SK-N-SH (cell line): ENCODE measurements around the gene EME2. TPM values are rescaled to one million over a fixed set of nuclear protein-coding genes. Genes with fewer than 3 reads are reported as not detected.

Experiments
- CTCF ChIA-PET: fragments of 300-600, 350-600 bp; formaldehyde crosslinking; extraction: SDS; loops from one replicate; lab custom pipeline; 2021; lab: Yijun Ruan, JAX
- POLR2A ChIA-PET: fragments of 350-600 bp; sonication (Branson Sonifier 250); formaldehyde crosslinking; extraction: SDS; loops from one replicate; lab custom pipeline; 2020; ENCODE audit warnings: antibody characterized with exemption, inconsistent platforms; lab: Yijun Ruan, JAX
- DNase-seq: peaks from one replicate; pipeline ENCODE4 v3.0.0; 2012
- H2AFZ ChIP-seq: fragments of 200-600 bp; sonication (generic); 2 replicates; pipeline ENCODE4 v1.8.1; 2016; ENCODE audit warnings: antibody characterized with exemption, mild to moderate bottlenecking, low read depth
- H3F3A ChIP-seq: fragments of 200-600 bp; sonication (generic); replicated peaks from 2 replicates; pipeline ENCODE3; 2016; ENCODE audit warnings: antibody characterized with exemption, mild to moderate bottlenecking; ENCODE audit not compliant: insufficient read depth
- H3K27ac ChIP-seq, 2 experiments: fragments of 200-500 bp in 1 of 2; fragments of 200-600 bp in 1 of 2; sonication (Bioruptor generic) in 1 of 2; sonication (generic), shearing (Covaris generic) in 1 of 2; 2 replicates each; pipeline versions ENCODE4 v1.5.1 to v1.6.1; 2014 to 2016; ENCODE audit warnings: low read depth in 2 of 2, inconsistent platforms in 1 of 2, low read length in 1 of 2, mild to moderate bottlenecking in 1 of 2, mixed read lengths in 1 of 2
- H3K27me3 ChIP-seq: fragments of 200-600 bp; sonication (generic), shearing (Covaris generic); 2 replicates; pipeline ENCODE4 v1.6.1; 2016; ENCODE audit warnings: mixed run types; ENCODE audit not compliant: insufficient read depth
- H3K36me3 ChIP-seq, 2 experiments: fragments of 200-500 bp in 1 of 2; fragments of 200-600 bp in 1 of 2; sonication (Bioruptor generic) in 1 of 2; sonication (generic) in 1 of 2; replicated peaks in 1 of 2; 2 replicates each; pipeline versions ENCODE3 to v1.5.1; 2014 to 2016; ENCODE audit warnings: low read length in 1 of 2, mild to moderate bottlenecking in 1 of 2; ENCODE audit not compliant: insufficient read depth in 2 of 2, control insufficient read depth in 1 of 2
- H3K4me1 ChIP-seq, 2 experiments: fragments of 200-500 bp in 1 of 2; fragments of 200-600 bp in 1 of 2; sonication (Bioruptor generic) in 1 of 2; sonication (generic), shearing (Covaris generic) in 1 of 2; 2 replicates each; pipeline versions ENCODE4 v1.5.1 to v1.6.1; 2014 to 2016; ENCODE audit warnings: low read depth in 1 of 2, low read length in 1 of 2, mixed run types in 1 of 2; ENCODE audit not compliant: insufficient read depth in 2 of 2, control insufficient read depth in 1 of 2
- H3K4me2 ChIP-seq: fragments of 200-600 bp; sonication (generic), shearing (Covaris generic); 2 replicates; pipeline ENCODE4 v1.6.1; 2017; ENCODE audit warnings: mixed run types
- H3K4me3 ChIP-seq, 2 experiments: fragments of 200-500 bp in 1 of 2; fragments of 200-600 bp in 1 of 2; sonication (Bioruptor generic) in 1 of 2; sonication (generic), shearing (Covaris generic) in 1 of 2; 2 replicates each; pipeline versions ENCODE4 v1.5.1 to v1.8.1; 2014 to 2016; ENCODE audit warnings: low read depth in 2 of 2, inconsistent platforms in 1 of 2, low read length in 1 of 2, mild to moderate bottlenecking in 1 of 2, mixed read lengths in 1 of 2, moderate library complexity in 1 of 2
- H3K79me2 ChIP-seq: fragments of 200-600 bp; sonication (generic); 2 replicates; pipeline ENCODE4 v1.8.1; 2017; ENCODE audit warnings: mild to moderate bottlenecking; ENCODE audit not compliant: insufficient read depth
- H3K9ac ChIP-seq: fragments of 200-600 bp; sonication (generic); 2 replicates; pipeline ENCODE4 v1.6.1; 2017; ENCODE audit warnings: mixed run types
- H3K9me2 ChIP-seq: fragments of 200-600 bp; sonication (generic); 2 replicates; pipeline ENCODE4 v1.6.1; 2017; ENCODE audit warnings: mixed run types
- H3K9me3 ChIP-seq: fragments of 200-600 bp; sonication (generic); 2 replicates; pipeline ENCODE4 v1.6.1; 2017; ENCODE audit warnings: mixed run types, mild to moderate bottlenecking, moderate library complexity
- H4K20me1 ChIP-seq: fragments of 200-600 bp; sonication (generic); 2 replicates; pipeline ENCODE4 v1.6.1; 2017; ENCODE audit warnings: mild to moderate bottlenecking, mixed run types; ENCODE audit not compliant: insufficient read depth
- CHD2 ChIP-seq: fragments of 150-350 bp; IDR thresholded peaks from 2 replicates; pipeline ENCODE4 v1.6.1; 2018; ENCODE audit warnings: low read length; ENCODE audit not compliant: partially characterized antibody
- ELF1 ChIP-seq: IDR thresholded peaks from 2 replicates; pipeline ENCODE4 v1.4.0; 2012
- EP300 ChIP-seq, 2 experiments: IDR thresholded peaks; 2 replicates each; pipeline versions ENCODE4 v1.4.0 to v1.6.1; 2012; ENCODE audit warnings: borderline replicate concordance in 1 of 2, low read depth in 1 of 2, low read length in 1 of 2
- EZH2phosphoT487 ChIP-seq: fragments of 200-600 bp; sonication (generic); IDR thresholded peaks from 2 replicates; pipeline ENCODE4 v1.6.1; 2017; ENCODE audit warnings: low read depth, mixed run types, mild to moderate bottlenecking, antibody characterized with exemption, moderate library complexity, borderline replicate concordance
- FOXM1 ChIP-seq: IDR thresholded peaks from 2 replicates; pipeline ENCODE4 v1.4.0; 2012; ENCODE audit warnings: low read depth, mild to moderate bottlenecking
- GABPA ChIP-seq: IDR thresholded peaks from 2 replicates; pipeline ENCODE4 v1.4.0; 2012; ENCODE audit warnings: low read depth, mild to moderate bottlenecking
- JUND ChIP-seq: IDR thresholded peaks from 2 replicates; pipeline ENCODE4 v1.4.0; 2012
- MAX ChIP-seq: IDR thresholded peaks from 2 replicates; pipeline ENCODE4 v1.4.0; 2012; ENCODE audit warnings: low read depth
- MXI1 ChIP-seq: IDR thresholded peaks from 2 replicates; pipeline ENCODE4 v1.6.1; 2012; ENCODE audit warnings: mild to moderate bottlenecking, low read depth, low read length, improper control_type of control experiment
- NFIC ChIP-seq: IDR thresholded peaks from 2 replicates; pipeline ENCODE4 v1.4.0; 2012; ENCODE audit warnings: borderline replicate concordance
- NRF1 ChIP-seq: IDR thresholded peaks from 2 replicates; pipeline ENCODE4 v1.6.1; 2012; ENCODE audit warnings: low read depth, mild to moderate bottlenecking, low read length
- RAD21 ChIP-seq: IDR thresholded peaks from 2 replicates; pipeline ENCODE4 v1.6.1; 2012; ENCODE audit warnings: mild to moderate bottlenecking, low read length
- RCOR1 ChIP-seq: fragments of 150-350 bp; IDR thresholded peaks from 2 replicates; pipeline ENCODE4 v1.6.1; 2017; ENCODE audit warnings: antibody characterized with exemption, low read length
- RXRA ChIP-seq: IDR thresholded peaks from 2 replicates; pipeline ENCODE4 v1.4.0; 2012; ENCODE audit warnings: low read depth, mild to moderate bottlenecking, borderline replicate concordance
- SMC3 ChIP-seq: IDR thresholded peaks from 2 replicates; pipeline ENCODE4 v1.6.1; 2012; ENCODE audit warnings: low read depth, low read length, improper control_type of control experiment
- TCF12 ChIP-seq: IDR thresholded peaks from 2 replicates; pipeline ENCODE4 v1.4.0; 2012
- TEAD4 ChIP-seq: IDR thresholded peaks from 2 replicates; pipeline ENCODE4 v1.4.0; 2012; ENCODE audit warnings: mild to moderate bottlenecking, borderline replicate concordance; ENCODE audit not compliant: insufficient read depth
- USF2 ChIP-seq: fragments of 150-350 bp; IDR thresholded peaks from 2 replicates; pipeline ENCODE4 v1.6.1; 2017; ENCODE audit warnings: antibody characterized with exemption, low read length, low read depth, borderline replicate concordance
- YY1 ChIP-seq: IDR thresholded peaks from 2 replicates; pipeline ENCODE4 v1.4.0; 2012; ENCODE audit warnings: low read depth, mild to moderate bottlenecking
- ZBTB33 ChIP-seq: IDR thresholded peaks from 2 replicates; pipeline ENCODE4 v1.4.0; 2012; ENCODE audit warnings: low read depth, borderline replicate concordance
- WGBS: methylation state at CpG from one replicate; pipeline ENCODE4 v1.1.6; 2017; ENCODE audit warnings: low lambda C conversion rate; 5-methylcytosine and 5-hydroxymethylcytosine counted together
- polyA plus RNA-seq, 3 experiments: library from polyadenylated mRNA; depleted of rRNA; stranded (reverse); fragments of >200 nt; gene quantifications; 2 replicates each; pipeline ENCODE4 v1.2.3, GENCODE V29; 2012

Gene EME2
- polyA plus RNA-seq, 1 of the 3 experiments (the other 2 are of a cell fraction): 10.1 TPM

GRCh38 chr16:1808691-1809090, 36.1 kb downstream of the EME2 start:
- no peak for DNase-seq
- 90% methylated on average over 5 of the region's 18 CpGs for WGBS

GRCh38 chr16:1809281-1809801, 36.7 kb downstream of the EME2 start:
- no peak overlapping the region for H3K9ac ChIP-seq
- no peak overlapping the region for H3K27ac ChIP-seq
- H3K79me2 ChIP-seq: peaks cover 4% of the 10 kb centered on the region; the same call in 1 of the 2 replicates
- POLR2A ChIA-PET: no interaction called here
- H3F3A ChIP-seq: peaks cover 7% of the 10 kb centered on the region
- CTCF ChIA-PET: no interaction called here
- H3K4me3 ChIP-seq: no peak overlapping the region
- H3K4me1 ChIP-seq: no peaks in the 10 kb centered on the region
- H4K20me1 ChIP-seq: no peaks in the 10 kb centered on the region
- H3K9me3 ChIP-seq: no peaks in the 10 kb centered on the region
- no peak overlapping the region for H2AFZ ChIP-seq
- no peak for DNase-seq
- H3K36me3 ChIP-seq: peaks cover 10 to 11% of the 10 kb centered on the region in 2 experiments
- no peak overlapping the region for H3K4me2 ChIP-seq
- no peaks in the 10 kb centered on the region for H3K27me3 ChIP-seq
- no peaks in the 10 kb centered on the region for H3K9me2 ChIP-seq
- 97% methylated on average over 9 of the region's 28 CpGs for WGBS
- no peak for TF ChIP-seq ELF1
- TF ChIP-seq MXI1: no peak
- no peak for TF ChIP-seq RXRA
- no peak for TF ChIP-seq NFIC
- no peak for TF ChIP-seq FOXM1
- TF ChIP-seq RAD21: no peak
- TF ChIP-seq EZH2phosphoT487: no peak
- no peak for TF ChIP-seq TCF12
- no peak for TF ChIP-seq RCOR1
- no peak for TF ChIP-seq USF2
- TF ChIP-seq SMC3: no peak
- TF ChIP-seq ZBTB33: no peak
- TF ChIP-seq MAX: no peak
- TF ChIP-seq JUND: no peak

More at GRCh38 chr16:1808691-1809090, 36.1 kb downstream of the EME2 start:
- Histone ChIP-seq H3F3A (peaks cover 4% of the 10 kb centered on the region), H3K9ac (no peak overlapping the region), H2AFZ (no peak overlapping the region), H3K4me1 (no peaks in the 10 kb centered on the region), H3K9me3 (no peaks in the 10 kb centered on the region), H3K27me3 (no peaks in the 10 kb centered on the region), H3K79me2 (peaks cover 4% of the 10 kb centered on the region; the same call in 1 of the 2 replicates), H3K4me2 (no peak overlapping the region), H3K9me2 (no peaks in the 10 kb centered on the region), H3K27ac (no peak overlapping the region), H3K36me3 (peaks cover 9 to 10% of the 10 kb centered on the region in 2 experiments), H4K20me1 (no peaks in the 10 kb centered on the region), H3K4me3 (no peak overlapping the region)
- CTCF ChIA-PET: no interaction called here
- POLR2A ChIA-PET: no interaction called here
- TF ChIP-seq RAD21 (no peak), SMC3 (no peak), CHD2 (no peak), EZH2phosphoT487 (no peak), TEAD4 (no peak), ZBTB33 (no peak), YY1 (no peak), NRF1 (no peak), USF2 (no peak), GABPA (no peak), EP300 (IDR thresholded peaks at IDR 0.05; ENCODE audit: borderline replicate concordance in 1 of 2, low read depth in 1 of 2, low read length in 1 of 2) (no peak), TCF12 (no peak)
